Sigmoid colon (tissue), 4 donors: Measurements from ENCODE around the gene GATA5.

Experiments
- CTCF ChIP-seq, 4 experiments: fragments of 450-650 bp in 3 of 4; fragments of 200-600 bp in 1 of 4; IDR thresholded peaks; one replicate each; pipeline ENCODE4 v1.5.1; 2016 to 2019; ENCODE audit warnings: antibody characterized with exemption in 4 of 4, mild to moderate bottlenecking in 3 of 4, moderate library complexity in 2 of 4
- POLR2A ChIP-seq, 2 donors: fragments of 450-650 bp; IDR thresholded peaks; one replicate each; pipeline ENCODE4 v1.6.1; 2016; ENCODE audit warnings: antibody characterized with exemption in 2 of 2, mild to moderate bottlenecking in 2 of 2, moderate library complexity in 2 of 2
- POLR2AphosphoS5 ChIP-seq, 4 donors: sonication (generic); formaldehyde crosslinking; IDR thresholded peaks; one replicate each; pipeline ENCODE4 v1.6.1; 2017; ENCODE audit warnings: antibody characterized with exemption in 4 of 4

- no peak for TF ChIP-seq CTCF (IDR thresholded peaks at IDR 0.05)
- TF ChIP-seq POLR2AphosphoS5 (IDR thresholded peaks at IDR 0.05), result no peak
- TF ChIP-seq POLR2A (IDR thresholded peaks at IDR 0.05), result no peak
Measured at GRCh38 chr20:62453186-62453808, 22.5 kb downstream of the GATA5 start.
